ENCODE measurements around the gene SLC6A15.
A peak's percentile ranks its signal among the peaks of the same experiment; 100 is the strongest.

SLC6A15 gene

GRCh38 chr12:84910549-84911241 lies 1.9 kb downstream of the SLC6A15 start:
- H3K9me3 ChIP-seq (ENCODE audit: control insufficient read depth, insufficient read depth, low read length), result no peaks in the 10 kb centered on the region
- H3K4me1 ChIP-seq (ENCODE audit: insufficient read depth, low read length), result peaks cover 6% of the 10 kb centered on the region; the same call in 1 of the 2 replicates
- H3K9ac ChIP-seq (ENCODE audit: low read depth, low read length), result peak overlapping the region; percentile 81; the same call in 1 of the 2 replicates
- no peaks in the 10 kb centered on the region for H3K36me3 ChIP-seq (ENCODE audit: insufficient read depth, low read length)

- no peak overlapping the region for H3K9ac ChIP-seq (ENCODE audit: low read depth, low read length)
- no peaks in the 10 kb centered on the region for H3K36me3 ChIP-seq (ENCODE audit: insufficient read depth, low read length)
- no peaks in the 10 kb centered on the region for H3K4me1 ChIP-seq (ENCODE audit: insufficient read depth, low read length)
- no peaks in the 10 kb centered on the region for H3K9me3 ChIP-seq (ENCODE audit: control insufficient read depth, insufficient read depth, low read length)
Measured at GRCh38 chr12:84904051-84904450, 8.5 kb downstream of the SLC6A15 start.

GRCh38 chr12:84891106-84891838 lies 21.3 kb downstream of the SLC6A15 start:
- Histone ChIP-seq H3K9me3 (ENCODE audit: control insufficient read depth, insufficient read depth, low read length) (no peaks in the 10 kb centered on the region), H3K9ac (ENCODE audit: low read depth, low read length) (no peak overlapping the region), H3K4me1 (ENCODE audit: insufficient read depth, low read length) (no peaks in the 10 kb centered on the region), H3K36me3 (ENCODE audit: insufficient read depth, low read length) (no peaks in the 10 kb centered on the region)

GRCh38 chr12:84889818-84890217 lies 22.8 kb downstream of the SLC6A15 start:
- Histone ChIP-seq H3K4me1 (ENCODE audit: insufficient read depth, low read length) (no peaks in the 10 kb centered on the region), H3K36me3 (ENCODE audit: insufficient read depth, low read length) (no peaks in the 10 kb centered on the region), H3K9ac (ENCODE audit: low read depth, low read length) (no peak overlapping the region), H3K9me3 (ENCODE audit: control insufficient read depth, insufficient read depth, low read length) (no peaks in the 10 kb centered on the region)

GRCh38 chr12:84888861-84889260 lies 23.7 kb downstream of the SLC6A15 start:
- Histone ChIP-seq H3K36me3 (ENCODE audit: insufficient read depth, low read length) (no peaks in the 10 kb centered on the region), H3K9me3 (ENCODE audit: control insufficient read depth, insufficient read depth, low read length) (no peaks in the 10 kb centered on the region), H3K4me1 (ENCODE audit: insufficient read depth, low read length) (no peaks in the 10 kb centered on the region), H3K9ac (ENCODE audit: low read depth, low read length) (no peak overlapping the region)

- H3K4me1 ChIP-seq (ENCODE audit: insufficient read depth, low read length), result no peaks in the 10 kb centered on the region
- no peaks in the 10 kb centered on the region for H3K9me3 ChIP-seq (ENCODE audit: control insufficient read depth, insufficient read depth, low read length)
- H3K36me3 ChIP-seq (ENCODE audit: insufficient read depth, low read length), result no peaks in the 10 kb centered on the region
- no peak overlapping the region for H3K9ac ChIP-seq (ENCODE audit: low read depth, low read length)
Measured at GRCh38 chr12:84877340-84877739, 35.3 kb downstream of the SLC6A15 start.

GRCh38 chr12:84875241-84875640 lies 37.4 kb downstream of the SLC6A15 start:
- no peaks in the 10 kb centered on the region for H3K36me3 ChIP-seq (ENCODE audit: insufficient read depth, low read length)
- no peaks in the 10 kb centered on the region for H3K4me1 ChIP-seq (ENCODE audit: insufficient read depth, low read length)
- no peak overlapping the region for H3K9ac ChIP-seq (ENCODE audit: low read depth, low read length)
- H3K9me3 ChIP-seq (ENCODE audit: control insufficient read depth, insufficient read depth, low read length), result no peaks in the 10 kb centered on the region

GRCh38 chr12:84874825-84875139 lies 37.8 kb downstream of the SLC6A15 start:
- H3K9ac ChIP-seq (ENCODE audit: low read depth, low read length), result no peak overlapping the region
- no peaks in the 10 kb centered on the region for H3K36me3 ChIP-seq (ENCODE audit: insufficient read depth, low read length)
- H3K9me3 ChIP-seq (ENCODE audit: control insufficient read depth, insufficient read depth, low read length), result no peaks in the 10 kb centered on the region
- no peaks in the 10 kb centered on the region for H3K4me1 ChIP-seq (ENCODE audit: insufficient read depth, low read length)

- H3K9me3 ChIP-seq (ENCODE audit: control insufficient read depth, insufficient read depth, low read length), result no peaks in the 10 kb centered on the region
- H3K36me3 ChIP-seq (ENCODE audit: insufficient read depth, low read length), result no peaks in the 10 kb centered on the region
- no peaks in the 10 kb centered on the region for H3K4me1 ChIP-seq (ENCODE audit: insufficient read depth, low read length)
- H3K9ac ChIP-seq (ENCODE audit: low read depth, low read length), result no peak overlapping the region
Measured at GRCh38 chr12:84874125-84874824, 38.3 kb downstream of the SLC6A15 start.

- Histone ChIP-seq H3K36me3 (ENCODE audit: insufficient read depth, low read length) (no peaks in the 10 kb centered on the region), H3K9ac (ENCODE audit: low read depth, low read length) (no peak overlapping the region), H3K9me3 (ENCODE audit: control insufficient read depth, insufficient read depth, low read length) (no peaks in the 10 kb centered on the region), H3K4me1 (ENCODE audit: insufficient read depth, low read length) (no peaks in the 10 kb centered on the region)
Measured at GRCh38 chr12:84862186-84862585, 50.4 kb downstream of the SLC6A15 start.

GRCh38 chr12:84860718-84861117 lies 51.9 kb downstream of the SLC6A15 start:
- Histone ChIP-seq H3K9ac (ENCODE audit: low read depth, low read length) (no peak overlapping the region), H3K36me3 (ENCODE audit: insufficient read depth, low read length) (no peaks in the 10 kb centered on the region), H3K9me3 (ENCODE audit: control insufficient read depth, insufficient read depth, low read length) (no peaks in the 10 kb centered on the region), H3K4me1 (ENCODE audit: insufficient read depth, low read length) (no peaks in the 10 kb centered on the region)

GRCh38 chr12:84858796-84859195 lies 53.8 kb downstream of the SLC6A15 start:
- Histone ChIP-seq H3K4me1 (ENCODE audit: insufficient read depth, low read length) (no peaks in the 10 kb centered on the region), H3K9ac (ENCODE audit: low read depth, low read length) (no peak overlapping the region), H3K9me3 (ENCODE audit: control insufficient read depth, insufficient read depth, low read length) (no peaks in the 10 kb centered on the region), H3K36me3 (ENCODE audit: insufficient read depth, low read length) (no peaks in the 10 kb centered on the region)

- no peaks in the 10 kb centered on the region for H3K9me3 ChIP-seq (ENCODE audit: control insufficient read depth, insufficient read depth, low read length)
- no peaks in the 10 kb centered on the region for H3K4me1 ChIP-seq (ENCODE audit: insufficient read depth, low read length)
- H3K36me3 ChIP-seq (ENCODE audit: insufficient read depth, low read length), result no peaks in the 10 kb centered on the region
- no peak overlapping the region for H3K9ac ChIP-seq (ENCODE audit: low read depth, low read length)
Measured at GRCh38 chr12:84857525-84858208, 54.9 kb downstream of the SLC6A15 start.

GRCh38 chr12:84856156-84856900 lies 56.3 kb downstream of the SLC6A15 start:
- Histone ChIP-seq H3K36me3 (ENCODE audit: insufficient read depth, low read length) (no peaks in the 10 kb centered on the region), H3K9ac (ENCODE audit: low read depth, low read length) (no peak overlapping the region), H3K4me1 (ENCODE audit: insufficient read depth, low read length) (no peaks in the 10 kb centered on the region), H3K9me3 (ENCODE audit: control insufficient read depth, insufficient read depth, low read length) (no peaks in the 10 kb centered on the region)
